ENCODE measurements around the gene GDF15.

Gene GDF15

GRCh38 chr19:18415178-18415867, 29.4 kb downstream of the GDF15 start:
- TF ChIP-seq CTCF (IDR thresholded peaks at IDR 0.05; ENCODE audit: low read depth, low read length, poor library complexity, severe bottlenecking) (no peak), EZH2phosphoT487 (IDR thresholded peaks at IDR 0.05; ENCODE audit: borderline replicate concordance, low read length) (no peak)
- peaks cover 54% of the 10 kb centered on the region for H3K4me1 ChIP-seq (ENCODE audit: control insufficient read depth, low read length)
- peaks cover 5% of the 10 kb centered on the region for H3K36me3 ChIP-seq (ENCODE audit: control insufficient read depth, low read length)
- no peaks in the 10 kb centered on the region for H3K27me3 ChIP-seq (ENCODE audit: control insufficient read depth, low read length)
- H3K9me2 ChIP-seq (replicated peaks; ENCODE audit: control insufficient read depth, low read length): no peaks in the 10 kb centered on the region
- no peaks in the 10 kb centered on the region for H3K9me3 ChIP-seq (ENCODE audit: control insufficient read depth, insufficient read depth, low read length)
- H3K4me2 ChIP-seq (ENCODE audit: low read length): peak overlapping the region; percentile 78
- H3K27ac ChIP-seq (ENCODE audit: low read depth, low read length): peak overlapping the region; percentile 87
- peaks cover 9% of the 10 kb centered on the region for H3K79me2 ChIP-seq (ENCODE audit: control insufficient read depth, low read length)
- H4K20me1 ChIP-seq (ENCODE audit: control insufficient read depth, insufficient read depth, low read depth, low read length): no peaks in the 10 kb centered on the region
- H3K4me3 ChIP-seq (ENCODE audit: low read length): peak overlapping the region; percentile 90
- H3F3A ChIP-seq (ENCODE audit: control insufficient read depth, insufficient read depth): peaks cover 25% of the 10 kb centered on the region

- Histone ChIP-seq H3K9me2 (replicated peaks; ENCODE audit: control insufficient read depth, low read length) (no peaks in the 10 kb centered on the region), H3K36me3 (ENCODE audit: control insufficient read depth, low read length) (peaks cover 9% of the 10 kb centered on the region), H3K4me3 (ENCODE audit: low read length) (peak overlapping the region; percentile 90), H3K79me2 (ENCODE audit: control insufficient read depth, low read length) (peaks cover 24% of the 10 kb centered on the region), H3K4me1 (ENCODE audit: control insufficient read depth, low read length) (peaks cover 61% of the 10 kb centered on the region), H3K27ac (ENCODE audit: low read depth, low read length) (peak overlapping the region; percentile 87), H3K9me3 (ENCODE audit: control insufficient read depth, insufficient read depth, low read length) (no peaks in the 10 kb centered on the region), H3F3A (ENCODE audit: control insufficient read depth, insufficient read depth) (peaks cover 31% of the 10 kb centered on the region), H3K4me2 (ENCODE audit: low read length) (peak overlapping the region; percentile 78), H3K27me3 (ENCODE audit: control insufficient read depth, low read length) (no peaks in the 10 kb centered on the region), H4K20me1 (ENCODE audit: control insufficient read depth, insufficient read depth, low read depth, low read length) (no peaks in the 10 kb centered on the region)
- TF ChIP-seq CTCF (IDR thresholded peaks at IDR 0.05; ENCODE audit: low read depth, low read length, poor library complexity, severe bottlenecking): no peak
- TF ChIP-seq EZH2phosphoT487 (IDR thresholded peaks at IDR 0.05; ENCODE audit: borderline replicate concordance, low read length): no peak
Observed at GRCh38 chr19:18416778-18417249, 30.9 kb downstream of the GDF15 start.

GRCh38 chr19:18417250-18418028, 31.5 kb downstream of the GDF15 start:
- no peak for TF ChIP-seq CTCF (IDR thresholded peaks at IDR 0.05; ENCODE audit: low read depth, low read length, poor library complexity, severe bottlenecking)
- TF ChIP-seq EZH2phosphoT487 (IDR thresholded peaks at IDR 0.05; ENCODE audit: borderline replicate concordance, low read length): no peak
- Histone ChIP-seq H3K4me3 (ENCODE audit: low read length) (peak overlapping the region; percentile 90), H3K27ac (ENCODE audit: low read depth, low read length) (peak overlapping the region; percentile 87), H4K20me1 (ENCODE audit: control insufficient read depth, insufficient read depth, low read depth, low read length) (no peaks in the 10 kb centered on the region), H3K4me1 (ENCODE audit: control insufficient read depth, low read length) (peaks cover 67% of the 10 kb centered on the region), H3K9me3 (ENCODE audit: control insufficient read depth, insufficient read depth, low read length) (no peaks in the 10 kb centered on the region), H3K36me3 (ENCODE audit: control insufficient read depth, low read length) (peaks cover 14% of the 10 kb centered on the region), H3K79me2 (ENCODE audit: control insufficient read depth, low read length) (peaks cover 30% of the 10 kb centered on the region), H3K27me3 (ENCODE audit: control insufficient read depth, low read length) (no peaks in the 10 kb centered on the region), H3K9me2 (replicated peaks; ENCODE audit: control insufficient read depth, low read length) (no peaks in the 10 kb centered on the region), H3K4me2 (ENCODE audit: low read length) (peak overlapping the region; percentile 78), H3F3A (ENCODE audit: control insufficient read depth, insufficient read depth) (peaks cover 36% of the 10 kb centered on the region)

Measured in DOHH2 (cell line).